NCI-H2171 (cell line): ENCODE data around the gene RNF166.

Experiments used
- DNase-seq: peaks from one replicate; lab custom pipeline; 2025; lab: John Stamatoyannopoulos, UW

Gene RNF166

DNA sequence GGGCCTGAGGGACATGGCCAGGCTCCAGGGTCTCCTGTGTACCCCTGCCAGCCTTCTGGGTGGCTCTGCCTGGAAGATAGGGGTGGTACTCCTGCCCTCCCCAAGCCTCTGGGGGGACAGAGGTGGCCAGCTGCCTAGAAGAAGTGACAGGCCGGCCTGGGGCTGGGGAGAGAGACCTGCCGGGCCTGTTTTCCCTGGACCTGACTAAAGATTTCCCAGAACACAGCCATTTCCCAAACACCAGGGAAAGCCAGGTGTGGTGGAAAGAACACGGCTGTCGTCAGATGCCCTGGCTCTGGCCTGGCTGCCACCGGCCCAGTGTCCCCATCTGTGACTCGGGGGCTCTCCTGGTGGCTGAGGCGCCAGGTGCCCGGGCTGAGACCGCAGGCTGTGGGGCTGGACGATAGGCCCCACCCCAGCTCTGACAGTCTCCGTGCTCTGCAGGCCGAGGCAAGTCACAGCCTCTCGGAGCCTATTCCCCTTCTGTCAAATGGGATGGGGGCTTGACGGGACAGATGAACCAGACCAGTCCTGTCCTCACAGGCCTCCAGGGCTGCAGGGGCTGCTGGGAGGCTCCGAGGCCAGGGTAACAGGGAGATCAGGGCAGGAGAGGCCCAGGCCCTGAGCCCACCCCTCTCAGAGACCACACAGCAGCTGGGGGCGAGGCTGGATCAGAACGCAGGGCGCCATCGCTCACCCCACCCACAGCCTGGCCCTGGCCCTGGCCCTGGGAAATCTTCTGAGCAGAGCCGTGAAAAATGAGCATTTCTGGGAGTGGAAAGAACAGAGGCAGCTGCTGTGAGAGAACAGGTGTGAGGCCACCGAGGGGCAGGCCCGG lies 33.1 kb upstream of the RNF166 start:
- no peak for DNase-seq

GRCh38 chr16:88738151-88739084 lies 32.2 kb upstream of the RNF166 start:
- no peak for DNase-seq

DNA sequence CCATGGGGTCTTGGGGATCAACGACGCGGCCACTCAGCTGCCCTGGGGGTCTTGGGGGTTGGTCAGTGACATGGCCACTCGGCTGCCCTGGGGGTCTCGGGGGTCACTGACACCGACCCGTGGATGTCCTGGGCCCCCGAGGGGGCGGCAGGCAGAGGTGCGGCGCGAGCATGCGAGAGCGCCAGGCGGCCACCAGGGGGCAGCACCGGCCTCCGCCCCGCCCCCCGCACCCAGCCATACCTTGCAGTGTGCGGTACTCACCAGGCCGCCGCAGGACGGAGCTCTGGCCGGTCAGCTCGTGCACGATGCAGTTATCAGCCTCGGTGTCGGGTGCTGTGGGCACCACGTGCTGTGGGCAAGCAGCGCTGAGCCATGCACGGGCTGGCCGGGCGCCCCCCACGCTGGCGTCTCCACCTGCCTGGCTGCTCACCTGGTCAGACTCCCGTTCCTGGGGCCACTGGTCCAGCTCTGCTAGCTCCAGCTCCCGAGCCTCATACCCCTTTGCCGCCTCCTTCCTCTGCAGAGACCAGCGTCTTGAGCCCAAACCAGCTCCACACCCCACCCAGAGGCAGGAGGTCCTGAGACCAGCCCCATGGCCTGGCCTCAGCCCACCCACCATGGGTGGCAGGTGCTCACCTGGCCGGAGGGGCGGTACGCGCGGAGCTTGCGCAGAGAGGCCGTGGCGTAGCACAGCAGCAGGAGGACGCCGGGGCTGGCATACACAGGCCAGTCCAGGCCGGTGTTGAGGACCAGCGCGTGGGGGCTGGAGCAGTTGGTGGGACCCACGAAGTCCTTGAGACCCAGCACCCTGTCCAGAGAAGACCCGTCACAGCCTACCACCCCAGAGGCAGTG lies 31.3 kb upstream of the RNF166 start:
- peak; percentile 66 for DNase-seq

DNA sequence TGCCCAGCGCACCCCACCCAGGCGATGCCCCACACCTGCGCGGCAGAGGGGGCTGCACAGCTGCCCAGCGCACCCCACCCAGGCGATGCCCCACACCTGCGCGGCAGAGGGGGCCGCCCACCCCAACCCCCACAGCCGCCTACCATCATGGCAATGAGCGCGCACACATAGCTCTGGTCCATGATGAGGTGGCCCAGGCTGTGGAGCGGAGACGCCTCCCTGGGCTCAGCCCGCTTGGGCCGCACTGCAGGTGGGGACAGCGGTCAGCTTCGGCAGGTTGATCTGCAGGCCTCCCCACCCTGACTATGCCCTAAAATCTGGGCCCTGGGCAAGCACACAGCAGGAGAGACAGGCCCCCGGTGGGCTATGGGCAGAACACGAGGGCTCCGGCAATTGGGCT lies 30.3 kb upstream of the RNF166 start:
- DNase-seq = no peak

DNA sequence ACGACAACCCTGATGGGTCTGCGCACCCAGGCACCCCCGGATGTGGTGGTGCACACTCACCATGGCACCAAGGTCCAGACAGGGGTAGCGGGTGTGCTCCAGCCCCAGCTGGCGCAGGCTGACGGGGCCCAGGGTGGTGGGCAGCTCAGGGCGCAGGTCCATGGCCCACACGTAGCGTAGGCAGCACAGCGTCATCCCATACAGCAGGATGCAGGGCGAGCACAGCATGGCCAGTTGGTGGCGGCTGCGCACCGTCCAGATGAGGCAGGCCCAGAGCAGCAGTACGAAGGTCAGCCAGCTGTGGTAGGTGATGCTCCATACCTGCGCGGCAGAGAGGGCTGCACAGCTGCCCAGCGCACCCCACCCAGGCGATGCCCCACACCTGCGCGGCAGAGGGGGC lies 29.9 kb upstream of the RNF166 start:
- DNase-seq = no peak

DNA sequence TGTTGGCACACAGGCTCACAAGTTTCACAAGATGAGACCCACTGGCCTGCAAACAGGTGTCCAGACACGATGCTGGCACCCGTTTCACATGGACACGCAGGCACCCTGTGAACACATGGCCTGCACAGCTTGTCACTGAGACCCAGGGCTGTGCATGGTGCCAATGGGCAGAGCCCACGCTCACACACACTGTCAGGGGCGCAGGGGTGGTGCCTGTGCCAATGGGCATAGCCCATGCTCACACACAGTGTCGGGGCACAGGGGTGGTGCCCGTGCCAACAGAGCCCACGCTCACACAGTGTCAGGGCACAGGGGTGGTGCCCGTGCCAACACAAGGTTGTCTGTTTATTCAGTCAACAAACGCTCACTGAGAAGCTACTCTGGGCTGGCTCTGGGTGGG lies 29.4 kb upstream of the RNF166 start:
- DNase-seq = no peak

DNA sequence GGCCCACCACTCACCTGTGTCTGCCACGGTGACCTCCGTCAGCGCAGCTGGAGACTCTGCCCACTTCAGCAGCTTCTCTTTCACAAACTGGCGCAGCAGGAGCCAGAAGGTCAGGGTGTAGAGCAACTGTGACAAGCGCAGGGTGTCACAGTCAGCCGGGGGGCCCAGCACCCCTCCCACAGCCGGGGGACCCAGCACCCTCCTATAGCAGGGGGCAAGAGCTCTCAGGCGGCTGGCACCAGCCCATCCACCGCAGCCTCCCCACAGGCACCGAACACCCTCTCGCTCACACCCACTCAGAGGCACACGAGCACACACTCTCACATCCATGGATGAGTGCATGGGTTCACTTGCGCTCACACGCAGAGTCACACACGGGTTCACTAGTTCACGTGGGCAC lies 28.9 kb upstream of the RNF166 start:
- no peak for DNase-seq

- DNase-seq = no peak
Observed at GRCh38 chr16:88734361-88734728, 28.1 kb upstream of the RNF166 start.

GRCh38 chr16:88733630-88734360 lies 27.6 kb upstream of the RNF166 start:
- no peak for DNase-seq

DNA sequence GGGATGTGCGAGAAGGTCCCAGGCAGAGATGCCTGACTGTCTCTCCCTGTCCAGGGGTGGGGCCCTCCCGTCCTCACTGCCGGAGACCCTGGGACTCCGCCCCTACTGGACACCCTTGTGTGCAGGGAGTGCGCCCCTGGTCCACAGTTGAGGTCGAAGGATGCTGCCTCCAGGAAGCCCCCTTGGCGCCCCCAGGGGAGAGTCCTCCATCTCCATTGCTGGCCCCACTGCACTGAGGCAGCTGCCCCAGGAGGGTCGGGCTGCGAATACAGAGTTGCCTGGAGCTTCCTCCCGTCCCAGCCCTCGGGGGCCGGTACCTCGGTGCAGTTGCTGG lies 26.7 kb upstream of the RNF166 start:
- no peak for DNase-seq

- peak; percentile 44 for DNase-seq
Observed at GRCh38 chr16:88732172-88732960, 26.2 kb upstream of the RNF166 start.

DNA sequence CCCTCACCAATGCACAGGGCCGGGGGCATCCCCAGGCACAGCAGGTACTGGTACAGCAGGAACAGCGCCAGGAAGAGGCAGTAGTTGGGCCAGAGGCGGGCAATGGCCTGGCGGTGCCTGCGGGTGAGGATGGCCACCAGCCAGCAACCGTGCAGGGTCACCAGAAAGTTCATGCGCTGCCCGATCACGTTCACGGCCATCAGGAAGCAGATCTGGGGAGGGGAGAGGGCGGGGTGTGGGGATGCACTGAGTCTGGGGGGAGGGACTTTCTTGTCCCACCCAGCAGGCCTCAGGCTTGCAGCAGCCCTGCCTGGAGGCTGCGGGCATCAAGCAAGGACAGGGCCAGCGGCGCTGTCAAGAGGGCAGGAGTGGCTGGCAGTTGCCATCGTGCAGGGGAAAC lies 25.5 kb upstream of the RNF166 start:
- no peak for DNase-seq

DNA sequence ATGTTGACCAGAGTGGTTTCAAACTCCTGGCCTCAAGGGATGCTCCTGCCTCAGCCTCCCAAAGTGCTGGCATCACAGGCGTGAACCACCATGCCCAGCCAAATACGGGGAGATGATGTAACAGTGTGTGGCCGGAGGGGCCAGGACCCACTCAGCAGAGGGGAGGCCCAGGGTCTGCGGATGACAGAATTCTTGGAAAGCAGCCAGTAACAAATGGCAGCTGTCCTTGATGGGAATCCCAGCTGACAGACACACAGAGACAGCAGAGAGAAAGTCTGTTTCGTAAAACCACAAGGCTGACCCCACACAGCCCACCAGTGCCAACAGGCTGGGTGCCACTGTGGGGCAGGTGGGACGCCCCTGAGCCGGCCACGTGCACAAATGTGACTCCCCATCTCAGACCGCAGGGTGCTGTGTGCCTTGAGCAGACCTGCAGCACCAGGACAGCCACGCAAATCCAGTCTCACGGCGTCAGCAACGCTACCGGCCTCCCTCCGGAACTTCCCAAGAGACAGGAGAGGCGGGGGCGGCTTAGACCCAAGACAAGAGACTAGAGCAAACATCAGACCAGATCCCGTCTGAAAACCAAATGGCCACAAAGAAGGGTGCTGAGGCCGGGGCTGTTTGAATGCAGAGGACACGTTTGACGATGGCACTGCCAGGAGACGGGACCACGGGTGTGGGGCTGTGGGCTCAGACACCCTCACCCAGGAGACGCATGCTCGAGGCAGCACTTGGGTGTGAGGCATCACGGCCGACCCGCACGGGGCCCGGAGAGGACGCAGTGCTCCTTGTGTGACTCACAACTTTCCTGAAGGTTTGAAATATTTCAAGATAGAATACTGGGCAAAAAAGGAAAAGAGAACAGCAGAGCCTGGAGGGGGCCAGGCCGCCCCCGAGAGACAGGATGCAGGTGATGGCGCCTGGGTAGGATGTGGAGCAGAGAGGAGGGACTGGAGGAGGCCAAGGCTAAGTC lies 24.7 kb upstream of the RNF166 start:
- no peak for DNase-seq

DNA sequence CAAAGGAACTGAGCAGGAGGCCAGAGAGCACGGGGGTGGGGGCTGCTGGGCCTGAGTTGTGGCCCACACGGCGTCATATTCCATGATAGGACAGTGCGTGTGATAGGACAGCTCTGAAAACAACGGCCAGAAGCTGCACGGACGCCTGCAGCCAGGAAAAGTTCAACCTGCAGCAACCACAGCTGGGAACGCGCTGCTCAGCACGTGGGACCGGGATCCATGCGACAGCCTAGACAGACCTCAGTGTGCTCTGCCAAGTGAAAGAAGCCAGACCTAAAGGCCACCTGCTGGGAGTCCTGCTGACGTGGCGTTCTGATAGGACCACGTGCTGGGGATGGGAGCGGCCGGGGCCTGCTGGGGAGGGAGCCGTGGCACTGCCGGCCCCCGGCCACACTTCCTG lies 21.7 kb upstream of the RNF166 start:
- DNase-seq = peak; percentile 73

DNA sequence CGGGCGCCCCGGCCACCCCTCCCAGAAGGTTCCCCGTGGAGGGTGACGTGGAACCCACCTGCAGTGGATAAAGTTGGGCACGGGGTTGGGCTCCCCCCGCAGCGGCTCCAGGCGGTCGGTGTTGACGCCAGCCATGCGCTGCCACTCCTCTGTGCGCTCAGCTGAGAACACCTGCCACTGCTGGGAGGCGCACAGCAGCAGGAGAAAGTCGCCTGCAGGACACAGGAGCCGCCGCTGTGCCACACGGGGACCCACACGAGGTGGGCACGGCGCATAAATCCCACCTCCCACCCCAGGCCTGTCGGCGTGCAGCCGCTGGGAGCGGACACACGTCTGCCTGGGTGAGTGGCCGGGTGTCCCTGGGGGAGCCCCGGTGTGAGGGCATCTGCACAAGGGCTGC lies 20.8 kb upstream of the RNF166 start:
- no peak for DNase-seq

- no peak for DNase-seq
Observed at GRCh38 chr16:88726408-88726749, 20.2 kb upstream of the RNF166 start.

DNA sequence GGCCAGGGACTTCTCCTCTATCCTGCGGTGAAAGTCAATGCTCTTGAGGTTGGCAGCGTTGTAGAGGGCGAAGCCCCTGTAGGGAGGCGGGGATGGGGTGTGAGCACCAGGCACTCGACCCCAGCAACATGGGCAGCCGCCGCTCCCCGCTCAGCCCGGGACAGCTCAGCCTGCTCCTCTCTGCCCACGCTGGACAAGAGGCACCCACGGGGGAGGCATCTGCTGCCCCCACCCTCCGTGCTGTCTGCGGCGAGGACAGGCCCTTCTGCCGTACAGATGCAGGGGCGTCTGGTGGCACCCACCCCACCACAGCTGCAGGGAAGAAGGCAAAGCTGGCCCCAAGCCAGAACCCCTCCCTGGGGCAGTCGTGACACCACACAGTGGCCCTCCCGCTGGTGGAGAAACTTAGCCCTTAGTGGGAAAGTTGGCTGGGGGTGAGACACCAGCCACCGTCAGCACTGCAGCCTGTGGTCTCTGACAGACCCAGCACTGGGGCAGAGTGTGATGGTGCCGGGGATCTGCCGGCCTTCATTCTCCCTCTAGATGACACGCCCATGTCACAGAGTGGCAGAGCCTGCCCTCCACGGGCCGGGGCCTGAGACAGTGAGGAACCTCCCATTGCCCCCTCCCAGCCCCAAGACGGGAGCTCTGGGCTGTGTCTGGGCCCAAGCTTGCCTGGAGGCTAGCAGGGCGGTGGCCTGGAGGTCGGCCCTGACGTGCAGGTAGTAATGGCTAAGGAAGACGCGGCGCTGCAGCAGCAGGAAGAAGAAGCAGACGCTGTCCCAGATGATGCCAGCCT lies 19.6 kb upstream of the RNF166 start:
- DNase-seq = no peak

DNA sequence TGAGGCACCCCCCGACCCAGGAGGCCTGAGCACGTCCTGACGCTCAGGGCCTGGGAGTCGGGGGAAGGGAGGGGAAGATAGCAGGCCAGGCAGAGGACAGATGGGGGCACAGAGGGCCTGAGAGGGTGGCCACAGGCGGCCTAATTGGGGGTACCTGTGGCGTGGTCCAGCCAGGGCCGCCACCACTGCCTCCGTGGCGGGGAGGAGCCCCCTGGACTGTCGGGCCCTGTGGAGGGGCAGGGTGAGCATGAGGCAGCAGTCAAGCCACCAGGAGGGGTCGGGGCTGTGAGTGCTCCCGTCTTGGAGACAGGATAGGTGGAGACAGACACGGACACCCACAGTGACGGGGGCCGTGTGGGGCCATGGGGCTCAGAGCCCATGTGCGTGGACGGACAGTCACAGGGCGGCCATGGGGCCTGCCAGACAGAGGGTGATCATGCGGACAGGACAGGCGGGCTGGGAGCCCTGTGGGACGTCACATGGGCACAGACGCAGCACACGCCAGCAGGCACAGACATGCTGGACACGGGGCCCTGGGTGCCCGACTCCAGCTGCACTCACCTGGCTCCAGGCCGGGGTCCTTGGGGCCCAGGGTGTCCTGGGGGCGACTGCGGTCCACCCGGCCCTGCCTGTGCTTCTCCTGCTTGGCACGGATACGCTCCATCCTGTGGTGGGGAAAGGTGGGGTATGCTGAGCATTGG lies 18.8 kb upstream of the RNF166 start:
- DNase-seq = no peak
